GM19455 (cell line): Measurements from ENCODE around the gene NUBP2.
"Not testable (repeated sequence)": the region's sequence is repeated elsewhere in the genome, so short reads cannot be mapped to it uniquely, and the experiment has no call there.

Source experiments
- ATAC-seq: cut with Tn5 transposase; IDR thresholded peaks from one replicate; pipeline ENCODE4 v1.9.1; 2021; ENCODE audit not compliant: unreplicated experiment

Gene NUBP2

DNA sequence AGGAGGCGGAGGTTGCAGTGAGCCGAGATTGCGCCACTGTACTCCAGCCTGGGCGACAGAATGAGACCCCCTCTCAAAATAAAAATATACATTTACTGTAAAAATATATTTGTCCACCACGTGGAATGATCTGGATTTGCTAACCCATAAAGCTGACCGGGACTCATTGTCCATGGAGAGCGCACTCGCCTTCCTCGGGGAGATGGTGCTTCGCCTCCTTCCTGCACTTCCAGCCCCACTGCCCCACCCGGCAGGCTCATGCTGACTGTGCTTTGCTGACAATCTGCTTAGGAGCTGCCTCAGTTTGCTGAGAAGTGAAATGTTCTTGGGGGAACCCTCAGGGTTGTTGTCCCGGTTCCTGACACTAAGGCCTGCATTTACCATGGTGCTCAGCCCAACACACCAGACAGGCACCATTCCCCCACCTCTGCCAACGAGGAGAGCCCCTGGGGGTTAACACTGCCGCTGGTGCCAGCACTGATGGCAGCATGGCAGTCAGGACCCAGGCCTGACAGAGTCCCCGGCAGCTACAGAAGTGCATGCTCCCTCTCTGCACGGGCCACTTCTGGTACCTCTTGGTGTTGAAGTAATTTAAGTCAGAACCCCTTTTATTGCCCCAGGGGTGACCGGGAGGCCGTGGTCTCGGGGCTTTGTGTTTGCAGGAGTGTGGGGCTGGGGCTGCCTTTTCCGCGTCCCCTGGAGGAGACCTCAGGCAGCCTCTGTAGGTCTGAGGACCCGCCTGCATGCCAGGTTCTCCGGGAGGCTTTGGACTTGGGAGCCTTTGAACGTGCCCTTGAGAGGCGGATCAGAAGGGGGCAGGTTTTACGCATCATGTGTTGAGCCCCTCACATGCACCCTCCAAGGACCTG lies 2.5 kb downstream of the NUBP2 start:
- no peak for ATAC-seq

DNA sequence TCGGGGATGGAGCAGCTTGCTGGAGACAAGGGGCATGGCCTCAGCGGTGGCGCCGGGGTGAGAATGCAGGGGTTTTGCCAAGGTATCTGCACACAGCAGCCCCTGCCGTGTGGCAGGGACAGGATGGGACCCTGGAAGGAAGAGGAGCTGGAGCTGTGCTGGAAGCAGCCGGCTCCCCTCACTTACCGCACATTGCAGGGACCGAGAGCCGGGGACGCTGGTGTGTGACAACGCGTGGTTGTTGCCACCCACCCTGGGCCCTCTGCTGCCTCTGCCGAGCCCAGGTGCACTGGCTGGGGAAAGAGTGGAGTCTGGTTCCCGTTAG lies 3.0 kb downstream of the NUBP2 start:
- ATAC-seq: no peak

DNA sequence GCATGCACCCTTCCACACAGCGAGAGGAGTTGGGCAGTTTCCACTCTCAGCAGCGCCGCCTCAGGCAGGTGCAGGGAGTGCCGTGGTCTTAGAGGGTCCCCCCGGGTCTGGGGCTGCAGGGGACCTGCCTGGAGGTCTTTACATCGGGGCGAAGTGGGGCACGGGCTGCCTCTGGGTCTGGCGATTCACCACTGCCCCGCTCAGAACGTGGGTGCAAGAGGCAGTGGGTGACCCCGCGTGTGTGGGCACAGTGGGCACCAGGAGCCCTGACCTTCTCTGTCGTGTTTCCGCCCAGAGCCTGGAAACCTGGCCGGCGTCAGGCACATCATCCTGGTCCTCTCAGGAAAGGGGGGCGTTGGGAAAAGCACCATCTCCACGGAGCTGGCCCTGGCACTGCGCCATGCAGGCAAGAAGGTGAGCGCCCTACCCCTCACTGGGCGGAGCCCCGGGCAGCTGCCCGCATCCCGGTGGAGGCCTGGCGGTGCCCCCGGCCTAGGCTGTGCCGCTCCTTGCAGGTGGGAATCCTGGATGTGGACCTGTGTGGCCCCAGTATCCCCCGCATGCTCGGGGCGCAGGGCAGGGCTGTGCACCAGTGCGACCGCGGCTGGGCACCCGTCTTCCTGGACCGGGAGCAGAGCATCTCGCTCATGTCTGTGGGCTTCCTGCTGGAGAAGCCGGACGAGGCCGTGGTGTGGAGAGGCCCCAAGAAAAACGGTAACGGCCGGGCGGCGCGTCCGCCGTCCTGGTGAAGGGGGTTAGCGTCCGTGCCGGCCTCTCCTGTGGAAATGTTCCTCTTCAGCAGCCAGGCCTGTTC lies 3.7 kb downstream of the NUBP2 start:
- ATAC-seq: no peak

DNA sequence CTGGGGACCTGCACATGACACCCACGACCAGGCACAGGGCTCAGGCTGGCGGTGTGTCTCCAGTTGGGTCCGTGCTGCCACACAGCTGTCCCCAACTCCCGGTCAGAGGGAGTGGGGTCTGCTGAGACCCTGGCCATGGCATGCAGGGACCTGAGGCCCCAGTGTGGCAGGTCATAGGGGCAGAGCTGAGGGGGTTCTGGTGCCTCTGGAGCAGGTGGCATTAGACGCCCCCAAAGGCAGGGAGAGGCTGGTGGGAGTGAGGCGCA lies 4.2 kb downstream of the NUBP2 start:
- no peak for ATAC-seq

DNA sequence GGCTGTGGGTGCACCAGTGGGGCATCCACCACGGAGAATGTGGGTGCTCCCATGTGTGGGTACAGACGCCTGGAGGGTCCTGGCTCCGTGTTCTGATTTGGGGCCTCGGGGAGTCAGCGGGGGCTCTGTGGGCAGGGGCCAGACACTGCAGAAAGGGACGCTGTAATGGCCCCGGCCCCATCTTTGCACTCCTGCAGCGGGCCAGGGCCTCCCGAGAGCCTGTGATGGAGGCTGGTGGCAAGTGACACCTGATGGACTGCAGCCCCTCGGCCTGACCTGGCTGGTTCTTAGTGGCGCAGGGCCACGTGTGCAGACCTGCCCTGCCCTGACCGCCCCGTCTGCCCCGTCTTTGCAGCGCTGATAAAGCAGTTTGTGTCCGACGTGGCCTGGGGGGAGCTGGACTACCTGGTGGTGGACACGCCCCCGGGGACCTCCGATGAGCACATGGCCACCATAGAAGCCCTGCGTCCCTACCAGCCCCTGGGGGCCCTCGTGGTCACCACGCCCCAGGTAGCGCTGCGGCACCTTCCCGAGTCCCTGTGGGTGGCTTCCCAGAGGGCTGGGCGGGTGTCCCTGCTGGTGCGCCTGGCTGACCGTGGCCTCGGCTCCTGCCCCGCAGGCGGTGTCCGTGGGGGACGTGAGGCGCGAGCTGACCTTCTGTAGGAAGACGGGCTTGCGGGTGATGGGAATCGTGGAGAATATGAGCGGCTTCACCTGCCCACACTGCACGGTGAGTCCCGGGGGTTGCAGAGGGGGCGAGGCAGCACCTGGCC lies 4.7 kb downstream of the NUBP2 start:
- no peak for ATAC-seq

DNA sequence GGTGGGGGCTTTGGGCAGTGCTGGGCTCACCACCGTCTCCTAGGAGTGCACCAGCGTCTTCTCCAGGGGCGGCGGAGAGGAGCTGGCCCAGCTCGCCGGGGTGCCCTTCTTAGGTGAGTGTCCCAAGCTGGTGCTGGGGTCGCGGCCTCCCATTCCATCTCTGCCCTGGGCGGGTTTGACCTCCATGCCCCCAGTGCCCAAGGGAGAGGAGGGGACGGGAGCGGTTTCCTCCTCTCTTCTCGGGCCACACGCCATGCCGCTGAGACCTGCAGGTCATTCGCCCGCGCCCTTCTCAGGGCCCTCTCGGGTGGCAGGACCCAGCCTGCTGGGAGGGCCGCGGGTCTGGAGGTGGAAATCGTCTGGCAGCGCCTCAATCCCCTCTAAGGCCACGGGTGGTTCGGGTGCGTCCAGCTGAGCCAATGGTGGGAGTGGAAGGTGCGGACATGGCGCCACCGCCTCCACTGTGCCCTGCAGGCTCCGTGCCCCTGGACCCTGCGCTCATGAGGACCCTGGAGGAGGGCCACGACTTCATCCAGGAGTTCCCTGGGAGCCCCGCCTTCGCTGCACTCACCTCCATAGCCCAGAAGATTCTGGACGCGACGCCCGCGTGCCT lies 5.4 kb downstream of the NUBP2 start:
- ATAC-seq: no peak

DNA sequence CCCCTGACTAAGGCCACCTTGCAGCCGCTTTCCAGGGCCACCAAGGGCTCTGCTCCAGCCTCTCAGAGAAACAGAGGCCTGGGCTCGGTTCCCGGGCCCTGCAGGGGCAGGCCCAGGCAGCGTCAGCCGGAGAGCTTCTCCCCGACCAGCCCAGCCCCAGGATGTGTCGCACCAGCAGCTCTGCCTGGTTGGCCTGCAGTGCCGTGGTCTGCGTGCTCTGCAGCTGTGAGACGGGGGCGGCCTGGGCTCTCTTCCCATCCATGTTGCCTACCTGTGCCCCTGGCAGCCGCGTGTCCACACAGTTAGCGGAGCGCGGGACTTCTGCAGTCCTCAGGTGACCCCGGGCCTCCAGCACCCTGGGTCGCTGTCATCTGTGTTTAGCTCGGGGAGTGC lies 5.9 kb downstream of the NUBP2 start:
- ATAC-seq: no peak

DNA sequence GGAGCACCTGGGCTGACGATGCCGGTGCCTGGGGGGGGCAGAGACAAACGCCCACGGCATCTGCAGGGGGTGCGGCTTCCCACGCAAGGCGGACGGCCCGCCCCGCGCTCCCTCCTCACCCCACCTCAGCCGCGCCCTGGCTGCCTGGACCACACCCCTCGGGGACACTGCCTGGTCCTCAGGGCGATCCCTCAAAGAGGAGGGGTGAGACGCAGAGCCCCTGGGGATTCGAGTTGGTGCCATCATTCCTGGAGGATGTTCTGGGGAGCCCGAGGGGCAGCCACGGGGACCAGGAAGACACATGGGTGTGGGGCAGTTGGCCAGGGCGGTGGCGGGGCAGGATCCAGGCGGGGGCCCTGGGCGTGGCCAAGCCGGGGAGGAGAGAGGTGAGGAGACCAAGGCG lies 6.9 kb downstream of the NUBP2 start:
- ATAC-seq: no peak

DNA sequence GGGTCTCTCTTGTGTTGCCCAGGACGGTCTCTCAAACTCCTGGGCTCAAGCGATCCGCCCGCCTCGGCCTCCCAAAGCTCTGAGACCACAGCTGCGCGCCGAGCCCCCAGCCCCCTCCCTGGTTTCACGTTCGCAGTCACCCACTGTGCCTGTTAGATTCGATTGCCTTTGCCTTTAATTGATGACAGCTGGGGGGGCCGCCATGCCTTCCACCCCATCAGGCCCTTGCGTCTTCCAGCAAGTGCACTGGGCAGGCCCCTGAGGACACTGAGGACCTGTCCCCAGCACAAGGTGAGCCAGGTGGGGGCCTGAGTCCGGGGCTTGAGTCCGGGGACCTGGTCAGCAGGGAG lies 7.5 kb downstream of the NUBP2 start:
- ATAC-seq: no peak

DNA sequence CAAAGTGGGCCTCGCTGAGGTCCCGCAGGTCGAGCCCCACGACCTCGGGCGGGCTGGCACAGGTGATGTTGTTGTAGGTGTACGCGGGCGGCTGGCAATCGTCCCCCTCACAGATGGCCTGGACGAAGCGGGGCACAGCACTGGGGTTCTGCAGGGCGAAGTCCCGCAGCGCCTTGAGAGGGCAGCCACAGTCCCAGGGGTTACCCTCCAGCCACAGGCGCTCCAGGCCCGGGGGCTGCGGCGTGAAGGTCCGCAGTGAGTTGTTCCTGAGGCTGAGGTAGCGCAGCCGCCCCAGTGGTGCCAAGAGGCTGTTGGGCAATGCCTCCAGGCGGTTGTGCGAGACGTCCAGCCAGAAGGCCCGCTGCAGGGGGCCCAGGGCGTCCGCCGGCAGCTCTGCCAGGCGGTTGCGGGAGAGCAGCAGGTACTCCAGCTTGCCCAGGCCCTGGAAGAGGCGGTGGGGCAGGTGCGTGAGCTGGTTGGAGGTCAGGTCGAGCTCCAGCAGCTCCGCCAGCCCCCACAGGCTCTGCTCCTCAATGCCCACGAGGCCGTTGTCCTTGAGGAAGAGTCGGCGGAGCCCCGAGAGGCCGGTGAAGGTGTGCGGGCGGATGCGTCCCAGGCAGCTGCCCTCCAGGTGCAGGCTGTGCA lies 8.0 kb downstream of the NUBP2 start:
- ATAC-seq: no peak

DNA sequence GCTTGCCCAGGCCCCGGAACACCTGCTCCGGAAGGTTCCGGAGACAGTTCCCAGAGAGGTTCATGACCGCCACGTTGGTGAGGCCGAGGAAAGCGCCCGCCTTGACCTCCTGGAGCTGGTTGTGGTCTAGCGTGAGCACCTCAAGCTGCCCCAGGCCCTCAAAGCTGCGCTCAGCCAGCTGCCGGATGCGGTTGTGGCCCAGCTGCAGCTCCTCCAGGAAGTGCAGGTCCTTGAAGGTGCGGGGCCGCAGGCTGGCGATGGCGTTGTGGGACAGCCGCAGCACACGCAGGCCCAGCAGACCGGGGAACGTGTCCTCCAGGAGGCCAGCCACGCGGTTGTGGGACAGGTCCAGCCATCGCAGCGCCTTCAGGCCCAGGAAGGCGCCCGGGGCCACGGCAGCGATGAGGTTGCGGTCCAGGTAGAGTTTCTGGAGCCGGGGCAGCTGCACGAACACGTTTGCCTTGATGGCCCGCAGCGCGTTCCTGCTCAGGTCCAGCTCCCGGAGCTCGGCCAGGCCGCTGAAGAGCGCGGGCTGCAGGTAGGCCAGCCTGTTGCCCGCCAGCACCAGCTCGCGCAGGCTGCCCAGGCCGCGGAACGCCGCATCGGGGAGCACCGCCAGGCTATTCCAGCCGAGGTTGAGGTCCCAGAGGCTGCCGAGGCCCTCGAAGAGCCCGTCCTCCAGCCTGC lies 8.6 kb downstream of the NUBP2 start:
- no peak for ATAC-seq

DNA sequence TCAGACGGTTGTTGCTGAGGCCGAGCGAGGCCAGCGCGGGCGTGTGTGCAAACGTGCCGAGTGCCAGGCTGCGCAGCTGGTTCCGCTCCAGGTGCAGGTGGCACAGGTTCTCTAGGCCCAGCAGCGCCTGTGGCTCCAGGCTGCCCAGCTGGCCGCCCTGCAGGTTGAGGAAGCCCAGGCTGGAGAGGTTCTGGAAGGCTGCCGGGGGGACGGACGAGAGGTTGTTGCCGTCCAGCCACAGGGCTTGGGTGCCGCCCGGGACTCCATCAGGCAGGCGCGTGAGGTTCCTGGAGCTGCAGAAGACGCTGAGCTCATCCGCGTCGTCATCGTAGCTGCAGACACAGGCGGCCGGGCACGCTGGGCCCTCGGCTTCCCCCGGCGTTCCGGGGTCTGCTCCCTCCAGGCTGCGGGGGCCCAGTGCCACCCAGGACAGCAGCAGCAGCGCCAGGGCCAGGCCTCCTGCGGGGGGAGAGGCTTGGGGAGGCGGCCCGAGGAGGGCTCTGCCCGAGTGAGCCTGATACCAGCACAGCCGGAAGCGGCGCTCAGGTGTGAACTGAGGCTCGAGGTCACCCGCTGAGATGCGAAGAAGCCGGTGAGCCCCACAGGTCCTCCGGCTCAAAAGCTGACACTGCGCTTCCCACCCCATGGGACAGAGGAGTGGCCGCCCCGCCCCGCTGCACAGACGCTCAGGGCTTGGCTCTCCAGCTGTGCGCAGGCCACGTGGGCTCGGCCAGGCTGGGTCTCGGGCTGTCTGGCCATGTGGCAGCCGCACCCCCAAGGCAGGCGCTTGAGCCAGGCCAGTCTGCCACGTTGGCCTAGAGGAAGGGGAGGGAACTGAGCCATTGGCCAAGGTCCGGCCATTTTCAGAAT lies 9.4 kb downstream of the NUBP2 start:
- no peak for ATAC-seq

DNA sequence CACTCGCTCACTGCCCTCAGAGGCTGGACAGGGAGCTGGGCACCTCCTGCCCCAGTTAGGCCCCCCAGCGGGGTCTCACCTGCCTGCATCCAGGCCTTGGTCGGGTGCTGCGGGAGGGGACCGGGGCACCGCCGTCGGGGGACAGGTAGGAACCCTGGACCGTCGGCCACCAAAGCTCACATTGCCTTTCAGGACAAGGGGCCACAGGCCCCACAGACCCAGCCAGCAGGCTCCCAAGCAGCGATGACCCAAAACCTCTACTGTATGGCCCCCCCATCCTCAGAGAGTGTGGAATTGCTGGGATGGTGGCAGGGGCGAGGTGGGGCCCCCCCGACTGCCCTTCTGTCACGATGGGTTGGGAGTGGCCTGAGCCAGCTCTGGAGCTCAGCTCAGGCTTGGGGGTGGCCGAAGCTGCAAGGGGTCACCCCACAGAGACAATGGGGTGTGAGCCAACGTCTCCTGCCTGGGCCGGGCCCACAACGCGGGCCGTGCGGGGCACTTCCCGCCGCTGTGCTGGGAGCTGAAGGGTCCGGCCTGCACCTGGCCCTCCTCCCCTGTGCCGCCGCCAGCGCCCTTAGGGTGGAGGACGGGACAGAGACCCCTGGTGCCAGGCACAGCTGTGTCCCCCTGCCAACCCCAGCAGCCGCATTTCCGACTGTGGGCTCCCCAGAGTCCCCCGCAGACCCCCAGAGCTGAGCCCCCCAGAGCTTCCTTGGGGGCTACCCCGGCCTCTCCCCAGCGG lies 10.2 kb downstream of the NUBP2 start:
- ATAC-seq: no peak

DNA sequence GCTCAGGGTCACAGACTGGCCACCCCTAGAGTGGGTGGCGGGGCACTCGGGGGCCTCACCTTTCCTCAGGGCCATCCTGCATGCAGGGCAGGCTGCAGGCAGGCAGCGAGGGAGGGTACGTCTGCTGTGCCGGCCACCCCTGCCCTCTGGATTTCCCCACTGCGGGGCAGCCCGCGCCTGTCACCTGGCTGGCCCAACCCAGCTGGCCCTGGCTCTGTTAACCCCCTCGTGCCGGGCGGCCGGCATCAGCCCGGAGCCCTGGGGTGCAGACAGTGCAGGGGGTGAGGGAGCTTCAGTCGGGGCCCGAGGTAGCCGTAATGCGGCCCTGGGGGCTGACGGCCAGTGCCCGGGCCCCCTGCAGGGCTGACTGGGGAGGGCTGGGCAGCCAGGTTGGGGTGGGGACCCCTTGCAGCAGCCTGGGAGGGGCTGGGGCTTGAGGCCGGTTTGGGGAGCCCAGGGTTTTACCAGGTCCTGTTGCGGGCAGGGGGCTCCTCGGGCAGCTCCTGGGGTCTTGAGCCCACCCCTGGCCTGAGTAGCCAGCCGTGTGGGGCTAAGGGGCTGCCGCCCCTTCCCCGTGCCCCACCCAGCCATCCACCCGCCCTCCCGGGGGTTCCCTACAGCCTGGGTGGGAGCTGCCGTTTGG lies 10.9 kb downstream of the NUBP2 start, which contains the start of gene IGFALS:
Gene IGFALS, minus strand, starts transcription at position 128 of the 643 bp plus-strand sequence. Its CDS starts 53 bp downstream, at position 75.
- ATAC-seq: no peak

DNA sequence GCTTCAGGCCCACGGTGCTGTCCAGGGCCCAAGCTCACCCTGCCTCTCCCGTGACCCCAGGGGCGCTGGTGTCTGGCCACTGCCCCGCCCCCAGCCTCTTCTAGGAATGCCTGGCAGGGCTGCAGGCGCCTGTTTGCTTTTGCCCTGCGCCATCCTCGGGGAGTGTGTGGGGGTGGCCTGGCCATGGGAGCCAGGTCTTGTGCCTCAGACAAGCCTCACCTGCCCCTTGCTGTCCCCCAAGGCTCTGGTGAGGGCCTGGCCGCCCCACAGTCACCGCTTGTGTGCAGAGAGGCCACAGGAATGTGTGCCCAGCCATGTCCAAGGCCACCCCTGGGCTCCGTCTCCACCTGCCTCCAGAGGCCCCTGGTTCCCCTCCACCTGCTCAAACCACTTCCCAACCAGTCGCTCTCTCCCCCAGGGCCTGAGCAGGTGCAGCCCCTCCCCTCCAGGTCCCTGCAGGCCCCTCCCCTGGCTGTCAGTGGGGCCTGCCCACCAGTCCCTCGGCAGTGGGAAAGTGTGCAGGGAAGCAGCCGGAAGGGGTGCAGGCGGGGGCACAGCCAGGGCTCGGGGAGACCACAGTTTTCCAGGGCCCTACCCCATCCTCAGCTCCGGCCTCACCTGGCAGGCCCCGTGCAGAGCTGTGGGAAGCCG lies 11.6 kb downstream of the NUBP2 start:
- ATAC-seq: no peak

DNA sequence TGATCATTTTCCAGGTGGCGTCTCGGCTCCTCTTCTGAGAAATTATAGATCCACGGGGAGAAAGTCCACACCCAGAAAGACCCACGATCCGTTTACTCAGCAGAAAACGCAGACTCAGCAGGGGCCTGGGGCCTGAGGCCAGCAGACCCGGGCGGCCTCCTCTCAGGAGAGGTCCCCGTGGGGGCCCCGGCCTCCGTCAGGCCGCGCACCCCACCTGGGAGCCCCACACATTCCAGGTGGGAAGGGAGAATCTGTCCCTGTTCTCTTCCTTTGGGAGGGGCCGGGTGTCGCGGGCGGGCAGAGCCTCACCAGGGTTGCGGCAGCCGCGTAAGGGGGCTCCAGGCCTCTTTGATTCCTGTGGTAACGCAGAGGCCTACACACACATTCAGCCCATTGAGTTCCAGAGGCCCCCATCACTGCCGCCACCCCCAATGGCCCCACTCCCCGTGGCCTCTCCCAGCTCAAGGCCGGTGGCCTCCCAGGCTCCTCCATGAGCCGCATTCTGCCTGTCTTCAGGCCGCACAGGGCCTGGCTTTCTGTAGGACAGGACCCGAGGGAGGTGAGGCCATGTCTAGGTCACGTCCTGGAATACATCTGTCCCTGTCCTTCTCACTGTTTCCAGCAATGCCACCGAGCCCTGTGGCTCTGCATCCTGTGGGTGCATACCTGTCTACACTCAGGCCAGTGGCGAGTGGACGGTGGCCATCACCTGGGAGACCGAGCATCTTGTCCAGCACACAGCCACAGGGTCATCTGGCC lies 12.3 kb downstream of the NUBP2 start:
- ATAC-seq: no peak

DNA sequence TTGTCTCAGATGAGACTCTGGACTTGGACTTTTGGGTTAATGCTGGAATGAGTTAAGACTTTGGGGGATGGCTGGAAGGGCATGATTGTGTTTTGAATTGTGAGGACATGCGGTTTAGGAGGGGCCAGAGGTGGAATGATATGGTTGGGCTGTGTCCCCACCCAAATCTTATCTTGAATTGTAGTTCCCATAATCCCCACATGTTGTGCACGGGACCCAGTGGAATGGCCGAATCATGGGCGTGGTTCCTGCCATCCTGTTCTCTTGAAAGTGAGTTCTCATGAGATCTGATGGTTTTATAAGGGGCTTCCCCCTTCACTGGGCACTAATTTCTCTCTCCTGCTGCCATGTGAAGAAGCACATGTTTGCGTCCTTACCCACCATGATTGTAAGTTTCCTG lies 16.5 kb downstream of the NUBP2 start:
- not testable (repeated sequence) for ATAC-seq
